HepG2 (cell line): ENCODE data around the gene MAT2A.

ENCODE experiments used
- MIER3 ChIP-seq: IDR thresholded peaks from 2 replicates; pipeline ENCODE4 v1.6.1; 2016; ENCODE audit warnings: missing compliant biosample characterization, borderline replicate concordance
- PCBP2 ChIP-seq: fragments of 200-400 bp; formaldehyde crosslinking; optimal IDR thresholded peaks from 2 replicates; pipeline ENCODE3; 2018; ENCODE audit warnings: low read length, low read depth; ENCODE audit not compliant: poor library complexity, severe bottlenecking
- TAF1 ChIP-seq: sonication (generic); formaldehyde crosslinking; IDR thresholded peaks from 2 replicates; pipeline ENCODE4 v1.4.0; 2020; ENCODE audit warnings: missing genetic modification reagents
- TMF1 ChIP-seq: sonication (generic); formaldehyde crosslinking; IDR thresholded peaks from 2 replicates; pipeline ENCODE4 v1.8.1; 2022; ENCODE audit warnings: low read depth, missing genetic modification reagents
- ZBTB1 ChIP-seq: sonication (generic); formaldehyde crosslinking; IDR thresholded peaks from 2 replicates; pipeline ENCODE4 v1.4.0; 2020; ENCODE audit warnings: missing genetic modification reagents, borderline replicate concordance
- ZBTB20 ChIP-seq: sonication (generic); formaldehyde crosslinking; IDR thresholded peaks from 2 replicates; pipeline ENCODE4 v1.8.1; 2023; ENCODE audit warnings: missing genetic modification reagents, low read depth, mild to moderate bottlenecking, borderline replicate concordance
- ZNF224 ChIP-seq: sonication (generic); formaldehyde crosslinking; IDR thresholded peaks from 2 replicates; pipeline ENCODE4 v1.5.0; 2020; ENCODE audit warnings: mild to moderate bottlenecking, missing genetic modification reagents
- ZNF652 ChIP-seq: IDR thresholded peaks from 2 replicates; pipeline ENCODE4 v1.6.1; 2016; ENCODE audit warnings: low read depth, borderline replicate concordance
- TF ChIP-seq, protein P1 (sequence below): sonication (generic); formaldehyde crosslinking; IDR thresholded peaks from 2 replicates; pipeline ENCODE4 v1.5.0; 2020; ENCODE audit warnings: mild to moderate bottlenecking, missing genetic modification reagents, moderate library complexity
- TF ChIP-seq, protein P2 (sequence below), 2 experiments: fragments of 450-650 bp in 1 of 2; sonication (generic) in 1 of 2; formaldehyde crosslinking in 1 of 2; IDR thresholded peaks; 2 replicates each; pipeline versions ENCODE4 v1.6.1 to v1.8.0; 2016 to 2022; ENCODE audit warnings: antibody characterized with exemption in 1 of 2, mild to moderate bottlenecking in 1 of 2, missing genetic modification reagents in 1 of 2
- TF ChIP-seq, protein P3 (sequence below): IDR thresholded peaks from 2 replicates; pipeline ENCODE4 v1.6.1; 2016; ENCODE audit warnings: mild to moderate bottlenecking, missing biosample characterization, missing genetic modification reagents

DNA sequence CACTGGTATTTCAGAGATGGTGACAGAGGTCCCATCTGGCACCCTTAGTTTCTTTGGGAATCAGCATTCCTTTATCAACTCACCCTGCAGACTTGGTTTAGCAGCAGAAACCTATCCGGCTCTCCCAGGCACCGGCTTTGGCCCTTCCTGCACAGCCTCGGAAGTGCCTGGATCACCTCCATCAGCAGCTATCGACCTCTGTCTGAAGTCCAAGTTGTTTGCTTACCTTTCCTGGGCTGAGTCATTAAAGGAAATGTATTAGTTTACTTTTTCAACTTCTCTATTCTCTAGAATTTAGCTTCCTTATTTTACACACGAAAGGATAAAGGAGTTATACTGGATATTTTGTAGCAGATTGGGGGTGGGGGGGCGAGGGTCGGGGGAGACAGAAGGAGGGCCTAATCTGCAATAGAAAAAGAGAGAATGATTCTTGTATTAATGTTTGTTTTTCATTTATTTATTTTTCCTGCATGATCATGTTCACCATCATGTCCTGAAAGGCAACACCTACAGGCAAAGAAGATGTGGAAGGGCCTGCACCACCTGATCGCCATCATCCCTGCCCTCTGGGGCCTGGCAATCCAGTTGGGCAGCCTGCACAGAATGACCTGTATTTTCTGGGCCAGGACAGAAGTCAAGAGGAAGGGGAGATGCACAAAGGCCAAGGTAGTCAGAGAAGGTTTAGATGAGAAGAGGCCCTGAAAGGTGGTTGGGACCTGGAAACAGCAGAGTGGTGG lies 22.1 kb upstream of the MAT2A start:
- TF ChIP-seq, protein P1, sequence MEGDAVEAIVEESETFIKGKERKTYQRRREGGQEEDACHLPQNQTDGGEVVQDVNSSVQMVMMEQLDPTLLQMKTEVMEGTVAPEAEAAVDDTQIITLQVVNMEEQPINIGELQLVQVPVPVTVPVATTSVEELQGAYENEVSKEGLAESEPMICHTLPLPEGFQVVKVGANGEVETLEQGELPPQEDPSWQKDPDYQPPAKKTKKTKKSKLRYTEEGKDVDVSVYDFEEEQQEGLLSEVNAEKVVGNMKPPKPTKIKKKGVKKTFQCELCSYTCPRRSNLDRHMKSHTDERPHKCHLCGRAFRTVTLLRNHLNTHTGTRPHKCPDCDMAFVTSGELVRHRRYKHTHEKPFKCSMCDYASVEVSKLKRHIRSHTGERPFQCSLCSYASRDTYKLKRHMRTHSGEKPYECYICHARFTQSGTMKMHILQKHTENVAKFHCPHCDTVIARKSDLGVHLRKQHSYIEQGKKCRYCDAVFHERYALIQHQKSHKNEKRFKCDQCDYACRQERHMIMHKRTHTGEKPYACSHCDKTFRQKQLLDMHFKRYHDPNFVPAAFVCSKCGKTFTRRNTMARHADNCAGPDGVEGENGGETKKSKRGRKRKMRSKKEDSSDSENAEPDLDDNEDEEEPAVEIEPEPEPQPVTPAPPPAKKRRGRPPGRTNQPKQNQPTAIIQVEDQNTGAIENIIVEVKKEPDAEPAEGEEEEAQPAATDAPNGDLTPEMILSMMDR (CRISPR knock-in tag) = no peak
- TF ChIP-seq PCBP2 (no peak), ZNF652 (CRISPR knock-in tag) (no peak), MIER3 (CRISPR knock-in tag) (no peak), ZBTB1 (no peak), ZBTB20 (CRISPR knock-in tag) (no peak), TAF1 (CRISPR knock-in tag) (no peak), ZNF224 (CRISPR knock-in tag) (no peak), TMF1 (no peak)
- TF ChIP-seq, protein P2, sequence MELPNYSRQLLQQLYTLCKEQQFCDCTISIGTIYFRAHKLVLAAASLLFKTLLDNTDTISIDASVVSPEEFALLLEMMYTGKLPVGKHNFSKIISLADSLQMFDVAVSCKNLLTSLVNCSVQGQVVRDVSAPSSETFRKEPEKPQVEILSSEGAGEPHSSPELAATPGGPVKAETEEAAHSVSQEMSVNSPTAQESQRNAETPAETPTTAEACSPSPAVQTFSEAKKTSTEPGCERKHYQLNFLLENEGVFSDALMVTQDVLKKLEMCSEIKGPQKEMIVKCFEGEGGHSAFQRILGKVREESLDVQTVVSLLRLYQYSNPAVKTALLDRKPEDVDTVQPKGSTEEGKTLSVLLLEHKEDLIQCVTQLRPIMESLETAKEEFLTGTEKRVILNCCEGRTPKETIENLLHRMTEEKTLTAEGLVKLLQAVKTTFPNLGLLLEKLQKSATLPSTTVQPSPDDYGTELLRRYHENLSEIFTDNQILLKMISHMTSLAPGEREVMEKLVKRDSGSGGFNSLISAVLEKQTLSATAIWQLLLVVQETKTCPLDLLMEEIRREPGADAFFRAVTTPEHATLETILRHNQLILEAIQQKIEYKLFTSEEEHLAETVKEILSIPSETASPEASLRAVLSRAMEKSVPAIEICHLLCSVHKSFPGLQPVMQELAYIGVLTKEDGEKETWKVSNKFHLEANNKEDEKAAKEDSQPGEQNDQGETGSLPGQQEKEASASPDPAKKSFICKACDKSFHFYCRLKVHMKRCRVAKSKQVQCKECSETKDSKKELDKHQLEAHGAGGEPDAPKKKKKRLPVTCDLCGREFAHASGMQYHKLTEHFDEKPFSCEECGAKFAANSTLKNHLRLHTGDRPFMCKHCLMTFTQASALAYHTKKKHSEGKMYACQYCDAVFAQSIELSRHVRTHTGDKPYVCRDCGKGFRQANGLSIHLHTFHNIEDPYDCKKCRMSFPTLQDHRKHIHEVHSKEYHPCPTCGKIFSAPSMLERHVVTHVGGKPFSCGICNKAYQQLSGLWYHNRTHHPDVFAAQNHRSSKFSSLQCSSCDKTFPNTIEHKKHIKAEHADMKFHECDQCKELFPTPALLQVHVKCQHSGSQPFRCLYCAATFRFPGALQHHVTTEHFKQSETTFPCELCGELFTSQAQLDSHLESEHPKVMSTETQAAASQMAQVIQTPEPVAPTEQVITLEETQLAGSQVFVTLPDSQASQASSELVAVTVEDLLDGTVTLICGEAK (IDR thresholded peaks at IDR 0.05) = no peak
- TF ChIP-seq, protein P2 (CRISPR knock-in tag; IDR thresholded peaks at IDR 0.05) = no peak
- TF ChIP-seq, protein P3, sequence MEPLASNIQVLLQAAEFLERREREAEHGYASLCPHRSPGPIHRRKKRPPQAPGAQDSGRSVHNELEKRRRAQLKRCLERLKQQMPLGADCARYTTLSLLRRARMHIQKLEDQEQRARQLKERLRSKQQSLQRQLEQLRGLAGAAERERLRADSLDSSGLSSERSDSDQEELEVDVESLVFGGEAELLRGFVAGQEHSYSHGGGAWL (CRISPR knock-in tag) = no peak
